ENCODE measurements around the gene GPR135.
"Not testable (repeated sequence)": the region's sequence is repeated elsewhere in the genome, so short reads cannot be mapped to it uniquely, and the experiment has no call there.

The GPR135 gene

GRCh38 chr14:59464486-59465315 lies 479 bp downstream of the GPR135 start:
- peak; percentile 47 for DNase-seq

GRCh38 chr14:59463787-59464485 lies 1.2 kb downstream of the GPR135 start:
- DNase-seq, result peak; percentile 32

- no peak for DNase-seq
These were observed 3.3 kb downstream of the GPR135 start for GRCh38 chr14:59461891-59462290.

GRCh38 chr14:59460378-59460777 lies 4.8 kb downstream of the GPR135 start:
- DNase-seq, result no peak

GRCh38 chr14:59458486-59458885 lies 6.7 kb downstream of the GPR135 start:
- no peak for DNase-seq

- no peak for DNase-seq
These were observed 9.8 kb downstream of the GPR135 start for GRCh38 chr14:59455411-59455810.

- no peak for DNase-seq
These were observed 11.0 kb downstream of the GPR135 start for GRCh38 chr14:59454139-59454538.

- DNase-seq, result no peak
These were observed 13.3 kb downstream of the GPR135 start for GRCh38 chr14:59451849-59452248.

GRCh38 chr14:59450716-59451115 lies 14.5 kb downstream of the GPR135 start:
- no peak for DNase-seq

GRCh38 chr14:59448673-59449072 lies 16.5 kb downstream of the GPR135 start:
- not testable (repeated sequence) for DNase-seq

- DNase-seq, result no peak
These were observed 25.8 kb downstream of the GPR135 start for GRCh38 chr14:59439256-59439965.

GRCh38 chr14:59438195-59438647 lies 27.0 kb downstream of the GPR135 start:
- no peak for DNase-seq

- DNase-seq, result no peak
These were observed 29.2 kb downstream of the GPR135 start for GRCh38 chr14:59435987-59436386.

GRCh38 chr14:59435101-59435500 lies 30.1 kb downstream of the GPR135 start:
- DNase-seq, result no peak

GRCh38 chr14:59429790-59430189 lies 35.4 kb downstream of the GPR135 start:
- no peak for DNase-seq

- no peak for DNase-seq
These were observed 36.6 kb downstream of the GPR135 start for GRCh38 chr14:59428581-59429012.

GRCh38 chr14:59427653-59428580 lies 37.3 kb downstream of the GPR135 start:
- no peak for DNase-seq

GRCh38 chr14:59425322-59425935 lies 39.8 kb downstream of the GPR135 start:
- no peak for DNase-seq

GRCh38 chr14:59424341-59425071 lies 40.7 kb downstream of the GPR135 start:
- DNase-seq, result no peak

GRCh38 chr14:59422069-59422881 lies 42.9 kb downstream of the GPR135 start:
- no peak for DNase-seq

Data from stimulated activated CD4-positive, alpha-beta T cell treated with anti-CD3 and anti-CD28 coated beads, Interleukin-12 subunit alpha, Interleukin-12 subunit beta, amount 100 ng/mL, for 4 hours (primary cell).